RWPE2 (cell line): Measurements from ENCODE around the gene ITGB7.

ENCODE experiments used
- ATAC-seq: fragments of 200-7000 bp; cut with Tn5 transposase; 3 replicates; pipeline ENCODE4 v1.9.1; 2021; ENCODE audit warnings: low read depth
- DNase-seq: peaks from one replicate; pipeline ENCODE4 v3.0.0-alpha.2; 2020; ENCODE audit warnings: low spot score
- H3K27ac ChIP-seq: fragments of 450-650 bp; 2 replicates; pipeline ENCODE4 v1.5.1; 2017; ENCODE audit warnings: mild to moderate bottlenecking; ENCODE audit not compliant: poor library complexity, severe bottlenecking
- H3K27me3 ChIP-seq: fragments of 250-450 bp; sonication (Bioruptor Pico); 2 replicates; pipeline ENCODE4 v1.5.1; 2021; ENCODE audit warnings: mild to moderate bottlenecking, moderate library complexity; ENCODE audit not compliant: insufficient read depth, poor library complexity, severe bottlenecking
- H3K36me3 ChIP-seq: fragments of 250-450 bp; sonication (Bioruptor Pico); 2 replicates; pipeline ENCODE4 v1.5.1; 2020; ENCODE audit warnings: low read depth, mild to moderate bottlenecking, moderate library complexity
- H3K4me1 ChIP-seq: fragments of 250-450 bp; sonication (Bioruptor Pico); 2 replicates; pipeline ENCODE4 v1.5.1; 2021; ENCODE audit warnings: mild to moderate bottlenecking, moderate library complexity; ENCODE audit not compliant: insufficient read depth, poor library complexity, severe bottlenecking
- H3K4me3 ChIP-seq: fragments of 250-450 bp; sonication (Bioruptor Pico); 2 replicates; pipeline ENCODE4 v1.5.1; 2021; ENCODE audit warnings: mild to moderate bottlenecking, moderate library complexity; ENCODE audit not compliant: severe bottlenecking
- H3K9me3 ChIP-seq: fragments of 250-450 bp; sonication (Bioruptor Pico); 2 replicates; pipeline ENCODE4 v1.5.1; 2021; ENCODE audit warnings: mild to moderate bottlenecking, moderate library complexity; ENCODE audit not compliant: severe bottlenecking
- CTCF ChIP-seq: fragments of 450-650 bp; IDR thresholded peaks from one replicate; pipeline ENCODE4 v1.5.1; 2017; ENCODE audit warnings: mild to moderate bottlenecking, moderate library complexity; ENCODE audit not compliant: poor library complexity, severe bottlenecking

ITGB7 gene

GRCh38 chr12:53182903-53183302 is 24.1 kb downstream of the ITGB7 start:
- no peak overlapping the region for H3K27ac ChIP-seq
- H3K9me3 ChIP-seq, result no peaks in the 10 kb centered on the region
- ATAC-seq (no peak), DNase-seq (no peak)
- H3K36me3 ChIP-seq, result peaks cover 58% of the 10 kb centered on the region
- no peaks in the 10 kb centered on the region for H3K27me3 ChIP-seq
- peaks cover 10% of the 10 kb centered on the region for H3K4me1 ChIP-seq
- TF ChIP-seq CTCF, result no peak
- no peak overlapping the region for H3K4me3 ChIP-seq

- TF ChIP-seq CTCF, result no peak
- peak overlapping the region; percentile 78 for H3K27ac ChIP-seq
- H3K36me3 ChIP-seq, result peaks cover 56% of the 10 kb centered on the region
- no peaks in the 10 kb centered on the region for H3K27me3 ChIP-seq
- no peaks in the 10 kb centered on the region for H3K9me3 ChIP-seq
- DNase-seq (no peak), ATAC-seq (no peak)
- H3K4me1 ChIP-seq, result peaks cover 10% of the 10 kb centered on the region
- H3K4me3 ChIP-seq, result peak overlapping the region; percentile 50
These were observed 25.1 kb downstream of the ITGB7 start for GRCh38 chr12:53181935-53182334.

- Histone ChIP-seq H3K36me3 (peaks cover 47% of the 10 kb centered on the region), H3K4me3 (peak overlapping the region; percentile 50), H3K27me3 (no peaks in the 10 kb centered on the region), H3K27ac (peak overlapping the region; percentile 78), H3K9me3 (no peaks in the 10 kb centered on the region), H3K4me1 (peaks cover 10% of the 10 kb centered on the region)
- no peak for TF ChIP-seq CTCF
- DNase-seq (no peak), ATAC-seq (peak; percentile 77)
These were observed 26.0 kb downstream of the ITGB7 start for GRCh38 chr12:53180931-53181645.

- Histone ChIP-seq H3K9me3 (no peaks in the 10 kb centered on the region), H3K36me3 (peaks cover 40% of the 10 kb centered on the region), H3K4me1 (peaks cover 10% of the 10 kb centered on the region), H3K27me3 (no peaks in the 10 kb centered on the region), H3K27ac (peak within 1 kb of the TSS; percentile 78), H3K4me3 (peak within 1 kb of the TSS; percentile 50)
- DNase-seq, result peak; percentile 99
- peak; percentile 94 for ATAC-seq
- TF ChIP-seq CTCF, result no peak
These were observed 26.7 kb downstream of the ITGB7 start, which contains the start of the genes CSAD and ZNF740 for GRCh38 chr12:53180220-53180930. CSAD (minus strand) TSS chr12:53180925; CDS start chr12:53173470, 7,455 bp downstream. ZNF740 (plus strand) TSS chr12:53180722; CDS start chr12:53181984, 1,262 bp downstream.
